ENCODE measurements around the gene CAPN13.

- TF ChIP-seq CTCF (IDR thresholded peaks at IDR 0.05) (no peak), POLR2A (IDR thresholded peaks at IDR 0.05) (no peak)
These were observed 68.9 kb downstream of the CAPN13 start for GRCh38 chr2:30738141-30738911.

Data from esophagus squamous epithelium (tissue), 4 donors.